Stomach (tissue), 9 donors: ENCODE data around the gene GPR83. TPM values are rescaled to one million over a fixed set of nuclear protein-coding genes. Genes with fewer than 3 reads are reported as not detected.

Source experiments
- DNase-seq, 2 donors: peaks; one replicate each; pipeline versions ENCODE4 v3.0.0 to v3.0.0-alpha.2; 2013 to 2019
- H3K27ac ChIP-seq, 5 donors: fragments of 200-600 bp in 4 of 5; sonication (generic) in 4 of 5; one replicate each; pipeline ENCODE4 v1.5.1; 2013 to 2019; ENCODE audit warnings: mild to moderate bottlenecking in 1 of 5, moderate library complexity in 1 of 5
- H3K27me3 ChIP-seq, 3 donors: fragments of 200-600 bp; sonication (generic); one replicate each; pipeline ENCODE4 v1.5.1; 2017 to 2019; ENCODE audit warnings: mixed run types in 1 of 3
- H3K36me3 ChIP-seq, 4 donors: fragments of 200-600 bp; sonication (generic); 1 replicate in 3 of 4; 2 replicates in 1 of 4; pipeline ENCODE4 v1.5.1; 2016 to 2019
- H3K4me1 ChIP-seq, 4 donors: fragments of 200-600 bp; sonication (generic); one replicate each; pipeline ENCODE4 v1.5.1; 2016 to 2019
- H3K4me3 ChIP-seq, 4 donors: fragments of 200-600 bp; sonication (generic) in 3 of 4; one replicate each; pipeline ENCODE4 v1.5.1; 2016 to 2019; ENCODE audit warnings: mild to moderate bottlenecking in 1 of 4
- H3K9me3 ChIP-seq, 4 donors: fragments of 200-600 bp; sonication (generic); one replicate each; pipeline ENCODE4 v1.5.1; 2016 to 2019
- CTCF ChIP-seq, 7 experiments: fragments of 450-650 bp in 4 of 7; fragments of 200-600 bp in 3 of 7; sonication (generic) in 3 of 7; IDR thresholded peaks; one replicate each; pipeline ENCODE4 v1.5.1; 2016 to 2019; ENCODE audit warnings: antibody characterized with exemption in 7 of 7, control low read depth in 2 of 7, mild to moderate bottlenecking in 1 of 7
- EP300 ChIP-seq: sonication (generic); formaldehyde crosslinking; IDR thresholded peaks from one replicate; pipeline ENCODE4 v1.6.1; 2017; ENCODE audit warnings: antibody characterized with exemption
- POLR2A ChIP-seq, 4 donors: fragments of 450-650 bp; IDR thresholded peaks; one replicate each; pipeline ENCODE4 v1.6.1; 2016; ENCODE audit warnings: antibody characterized with exemption in 4 of 4, control low read depth in 2 of 4, mild to moderate bottlenecking in 1 of 4, moderate library complexity in 1 of 4
- POLR2AphosphoS5 ChIP-seq, 3 donors: sonication (generic); formaldehyde crosslinking; IDR thresholded peaks; one replicate each; pipeline ENCODE4 v1.6.1; 2016; ENCODE audit warnings: antibody characterized with exemption in 3 of 3
- WGBS, 5 donors: extraction: QIAGEN DNeasy Blood & Tissue Kit in 3 of 5; methylation state at CpG; one replicate each; pipeline versions ENCODE4 v1.1.5 to v1.1.7; 2013 to 2018; 5-methylcytosine and 5-hydroxymethylcytosine counted together
- intact Hi-C: fragments of 100-400 bp; cut with DNase I; formaldehyde crosslinking; loops from one replicate; pipeline ENCODE4 v1.15.1; 2023; ENCODE audit warnings: low total_unique reads
- polyA plus RNA-seq, 3 donors: library from polyadenylated mRNA; stranded (reverse); fragments of 200-250 nt; gene quantifications; one replicate each; pipeline ENCODE4 v1.2.3, GENCODE V29; 2013
- total RNA-seq, 5 donors: library from RNA; depleted of rRNA; stranded (reverse); fragments of >200 nt; gene quantifications; one replicate each; pipeline versions ENCODE4 v1.1.0 to v1.2.3, GENCODE V29; 2014 to 2016
- donor health status: healthy with polysubstance abuse.
- donor health status: Bipolar disorder and iron deficiency.
- donor health status: healthy.

Gene GPR83
- total and polyA plus RNA-seq, 8 donors = under 0.01 to 0.05 TPM; not detected in 6

GRCh38 chr11:94423507-94423906 is 22.3 kb upstream of the GPR83 start:
- 86 to 100% (median 92%) methylated on average over 3 of the region's 3 CpGs for WGBS, 5 donors
- no peaks in the 10 kb centered on the region for H3K27me3 ChIP-seq
- no peaks in the 10 kb centered on the region for H3K4me1 ChIP-seq
- TF ChIP-seq CTCF (IDR thresholded peaks at IDR 0.05) (no peak), EP300 (no peak), POLR2AphosphoS5 (IDR thresholded peaks at IDR 0.05) (no peak), POLR2A (IDR thresholded peaks at IDR 0.05) (no peak)
- no peak overlapping the region for H3K27ac ChIP-seq
- H3K4me3 ChIP-seq = no peak overlapping the region
- intact Hi-C loops = no loop called here
- DNase-seq = no peak
- H3K9me3 ChIP-seq = peaks cover 0 to 7% (median 3%) of the 10 kb centered on the region in 4 donors
- H3K36me3 ChIP-seq = peaks cover 5 to 88% (median 74%) of the 10 kb centered on the region in 4 donors

- Histone ChIP-seq H3K27me3 (no peaks in the 10 kb centered on the region), H3K27ac (no peak overlapping the region), H3K4me3 (no peak overlapping the region), H3K36me3 (peaks cover 0 to 49% (median 45%) of the 10 kb centered on the region in 4 donors), H3K4me1 (no peaks in the 10 kb centered on the region), H3K9me3 (no peaks in the 10 kb centered on the region)
- intact Hi-C loops = no loop called here
- no peak for DNase-seq
- TF ChIP-seq EP300 (no peak), POLR2AphosphoS5 (IDR thresholded peaks at IDR 0.05) (no peak), CTCF (IDR thresholded peaks at IDR 0.05) (no peak), POLR2A (IDR thresholded peaks at IDR 0.05) (no peak)
- 67 to 87% (median 83%) methylated on average over 3 of the region's 3 CpGs for WGBS, 5 donors
Observed at GRCh38 chr11:94418123-94418765, 17.0 kb upstream of the GPR83 start.

DNA sequence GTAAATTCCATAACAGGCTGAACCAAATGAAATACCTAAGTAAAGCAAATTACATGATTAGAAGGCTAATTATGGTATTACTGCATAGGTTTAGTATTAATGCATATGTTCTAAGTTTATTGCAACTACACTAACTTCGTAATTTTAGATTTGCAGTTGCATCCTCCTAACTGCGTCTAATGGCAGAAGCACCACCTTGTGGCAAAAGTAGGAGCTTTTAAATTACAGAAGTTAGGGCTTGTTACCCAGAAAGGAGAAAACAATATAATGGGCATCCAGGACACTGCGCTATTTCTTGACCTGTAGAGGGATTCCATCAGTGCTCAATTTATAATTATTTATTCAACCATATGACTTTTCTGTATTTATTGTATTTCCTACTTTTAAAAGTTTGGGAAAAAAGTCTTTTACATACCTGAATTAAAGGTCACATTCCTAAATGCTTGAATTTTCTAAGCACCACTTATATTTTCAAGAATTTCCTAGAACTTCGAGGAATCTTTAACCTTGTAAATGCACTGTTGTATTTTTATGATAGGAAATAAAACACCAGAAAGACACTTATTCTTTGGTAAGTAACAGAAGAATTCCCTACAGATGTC is 16.3 kb upstream of the GPR83 start:
- peak in 1 of 2 donors; percentile 57 for DNase-seq

More for the DNA sequence above, 16.3 kb upstream of the GPR83 start:
- Histone ChIP-seq H3K27ac (no peak overlapping the region), H3K36me3 (peaks cover 0 to 42% (median 37%) of the 10 kb centered on the region in 4 donors), H3K4me1 (no peaks in the 10 kb centered on the region), H3K4me3 (no peak overlapping the region), H3K27me3 (no peaks in the 10 kb centered on the region), H3K9me3 (no peaks in the 10 kb centered on the region)
- 57 to 67% (median 64%) methylated on average over 4 of the region's 4 CpGs for WGBS, 5 donors
- intact Hi-C loops = no loop called here
- no peak for TF ChIP-seq EP300
- TF ChIP-seq CTCF (IDR thresholded peaks at IDR 0.05) = peak in 4 of 7 experiments; percentile 9 to 42 (median 26)
